Activated CD8-positive, alpha-beta memory T cell treated with anti-CD3 and anti-CD28 coated beads, Interleukin-2, amount 50 U/mL, for 24 hours (primary cell): Measurements from ENCODE around the gene PLIN5.
"Not testable (repeated sequence)": the region's sequence is repeated elsewhere in the genome, so short reads cannot be mapped to it uniquely, and the experiment has no call there.

Experiments
- DNase-seq: peaks from one replicate; pipeline ENCODE4 v3.0.0-alpha.2; 2020; ENCODE audit errors: extremely low read depth

PLIN5 gene

DNA sequence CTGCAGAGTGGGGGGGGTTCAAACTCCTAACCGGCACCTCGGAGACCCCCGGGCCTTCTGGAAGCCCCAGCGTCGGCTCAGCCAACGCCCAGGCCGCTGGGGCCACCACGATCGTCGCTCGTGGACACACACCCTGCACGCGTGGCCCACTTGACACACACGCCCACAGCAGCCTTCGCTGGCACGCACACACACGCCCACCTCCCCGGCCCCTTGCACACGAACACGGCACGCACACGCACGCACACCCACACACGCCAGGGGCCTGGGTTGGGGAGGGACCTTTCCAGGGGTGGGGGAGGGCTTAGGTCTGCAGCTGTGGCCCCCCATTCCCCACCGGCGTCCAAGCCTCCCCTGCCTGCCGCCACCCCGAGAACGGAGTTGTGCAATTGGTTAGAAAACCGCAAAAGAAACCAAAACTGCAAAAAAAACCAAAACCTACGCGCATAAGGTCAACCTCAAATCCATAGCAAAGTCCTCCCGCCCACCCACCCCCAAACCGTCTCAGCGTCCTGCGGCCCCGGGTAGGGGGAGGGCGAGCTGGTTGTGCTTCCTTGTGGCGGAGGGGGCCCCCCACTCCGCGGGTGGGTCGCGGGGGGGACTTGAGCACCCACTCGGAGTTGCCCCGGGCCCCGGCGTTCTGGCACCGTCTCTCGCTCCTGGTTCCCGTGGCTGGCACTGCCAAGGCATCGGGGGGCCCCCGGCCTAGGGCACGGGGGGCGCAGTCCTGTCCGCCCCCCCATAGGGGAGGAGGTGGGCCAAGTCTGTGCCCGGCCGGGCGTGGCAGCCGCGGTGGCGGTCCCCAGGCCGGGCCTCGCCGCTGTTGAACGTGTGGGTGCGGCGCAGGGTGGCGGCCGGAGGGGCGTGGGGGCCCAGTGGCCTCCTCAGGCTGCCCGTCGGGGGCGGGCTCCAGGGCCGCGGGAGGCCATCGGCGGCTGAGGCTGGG is 8.1 kb upstream of the PLIN5 start:
- no peak for DNase-seq

DNA sequence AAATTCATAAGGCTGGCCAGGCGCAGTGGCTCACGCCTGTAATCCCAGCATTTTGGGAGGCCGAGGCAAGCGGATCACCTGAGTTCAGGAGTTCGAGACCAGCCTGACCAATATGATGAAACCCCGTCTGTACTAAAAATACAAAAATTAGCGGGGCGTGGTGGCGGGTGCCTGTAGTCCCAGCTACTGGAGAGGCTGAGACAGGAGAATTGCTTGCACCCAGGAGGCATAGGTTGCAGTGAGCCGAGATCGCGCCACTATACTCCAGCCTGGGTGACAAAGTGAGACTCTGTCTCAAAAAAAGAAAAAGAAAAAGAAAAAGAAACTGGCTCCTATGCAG is 6.8 kb upstream of the PLIN5 start:
- not testable (repeated sequence) for DNase-seq

- DNase-seq, result no peak
These were observed 6.2 kb upstream of the PLIN5 start for GRCh38 chr19:4541114-4541805.

- no peak for DNase-seq
These were observed 4.9 kb upstream of the PLIN5 start, which contains the start of gene LRG1 for GRCh38 chr19:4539693-4540581. TSS of gene LRG1 (minus strand) at chr19:4540036. CDS start at chr19:4540013, 23 bp downstream.

- no peak for DNase-seq
These were observed 4.2 kb upstream of the PLIN5 start for GRCh38 chr19:4539169-4539692.

GRCh38 chr19:4538601-4538954 is 3.6 kb upstream of the PLIN5 start:
- DNase-seq, result no peak

DNA sequence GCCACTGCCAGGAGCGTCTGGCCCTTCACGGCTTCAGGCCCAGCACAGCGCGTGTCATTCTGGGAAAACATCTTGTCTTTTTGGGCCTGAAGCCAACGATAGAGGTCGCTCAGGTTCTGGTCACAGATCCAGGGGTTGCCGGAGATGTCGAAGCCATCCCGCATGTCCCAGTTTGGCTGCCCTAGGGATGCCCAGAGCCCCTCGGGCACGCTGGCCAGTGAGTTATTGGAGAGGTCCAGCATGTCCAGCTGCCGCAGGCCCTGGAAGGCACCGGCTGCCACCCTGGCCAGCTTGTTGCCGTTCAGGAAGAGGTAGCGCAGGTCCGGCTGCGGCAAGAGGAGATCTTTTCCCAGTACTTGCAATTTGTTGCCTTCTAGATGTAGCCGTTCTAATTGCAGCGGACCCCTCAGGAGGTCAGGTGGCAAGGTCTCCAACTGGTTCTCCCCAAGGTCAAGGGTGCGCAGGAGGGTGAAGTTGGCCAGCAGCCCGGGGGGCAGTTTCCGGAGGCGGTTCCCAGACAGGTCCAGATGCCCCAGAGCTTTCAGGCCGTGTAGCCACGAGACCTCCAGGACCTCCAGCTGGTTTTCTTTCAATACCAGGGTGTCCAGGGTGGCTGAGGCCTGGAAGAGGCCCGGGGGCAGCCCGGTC is 3.1 kb upstream of the PLIN5 start:
- DNase-seq, result no peak

GRCh38 chr19:4536798-4537197 is 1.8 kb upstream of the PLIN5 start:
- no peak for DNase-seq

DNA sequence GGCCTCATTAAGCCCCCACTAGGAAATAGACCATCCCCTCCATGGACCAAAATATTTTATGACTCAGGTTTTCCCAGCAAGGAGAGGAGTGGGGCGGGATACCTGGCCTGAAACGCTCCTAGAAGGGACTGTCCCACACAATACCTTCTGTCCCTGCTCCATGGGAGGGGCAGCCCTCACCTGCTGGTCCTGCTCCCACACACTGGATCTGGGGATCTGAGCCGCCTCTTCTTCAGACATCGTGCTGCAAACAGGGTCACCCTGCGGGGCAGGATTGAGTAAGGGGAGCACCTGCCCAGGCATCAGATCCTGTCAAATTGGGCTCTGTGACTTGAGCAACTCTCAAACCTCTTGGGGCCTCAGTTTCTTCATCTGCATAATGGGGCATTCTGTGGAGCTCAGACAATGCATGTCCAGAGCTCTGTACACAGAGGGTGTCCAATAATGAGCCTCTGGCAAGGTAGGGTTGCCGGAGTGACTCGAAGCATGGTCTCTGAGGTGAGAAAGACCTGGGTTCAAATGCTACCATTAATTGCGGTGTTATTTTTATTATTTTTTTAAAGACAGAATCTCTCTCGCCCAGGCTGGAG is 1.1 kb downstream of the PLIN5 start:
- no peak for DNase-seq

- DNase-seq, result no peak
These were observed 1.7 kb downstream of the PLIN5 start for GRCh38 chr19:4533334-4533733.

DNA sequence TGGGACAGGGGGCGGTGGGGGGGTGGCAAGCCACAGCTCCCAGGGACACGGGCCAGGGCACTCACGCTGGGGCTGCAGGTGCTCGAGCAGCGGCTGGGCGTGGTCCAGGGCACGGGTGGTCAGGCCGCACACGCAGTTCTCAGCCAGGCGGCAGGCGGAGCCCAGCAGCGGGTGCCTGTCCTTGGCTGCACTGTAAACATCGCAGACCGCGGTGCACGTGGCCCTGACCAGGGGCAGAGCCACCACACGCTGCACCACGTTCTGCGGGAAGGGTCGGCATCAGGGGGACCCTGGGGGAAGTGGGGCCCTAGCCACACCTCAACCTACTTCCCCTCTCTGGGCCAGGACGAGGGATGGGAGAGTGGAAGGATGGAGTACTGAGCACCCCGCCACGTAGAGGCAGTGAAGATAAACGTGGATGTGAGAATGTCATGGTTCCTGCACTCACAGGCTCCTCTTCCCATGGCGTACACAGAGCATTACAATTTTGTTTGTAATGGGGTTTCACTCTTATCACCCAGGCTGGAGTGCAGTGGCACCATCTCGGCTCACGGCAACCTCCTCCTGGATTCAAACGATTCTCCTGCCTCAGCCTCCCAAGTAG is 3.4 kb downstream of the PLIN5 start:
- DNase-seq, result no peak

- no peak for DNase-seq
These were observed 5.0 kb downstream of the PLIN5 start for GRCh38 chr19:4529924-4530522.

GRCh38 chr19:4528843-4529242 is 6.2 kb downstream of the PLIN5 start:
- no peak for DNase-seq

GRCh38 chr19:4527377-4527776 is 7.6 kb downstream of the PLIN5 start:
- not testable (repeated sequence) for DNase-seq

GRCh38 chr19:4525563-4526002 is 9.4 kb downstream of the PLIN5 start:
- DNase-seq, result no peak

GRCh38 chr19:4524808-4525562 is 10.0 kb downstream of the PLIN5 start:
- DNase-seq, result peak; percentile 39

DNA sequence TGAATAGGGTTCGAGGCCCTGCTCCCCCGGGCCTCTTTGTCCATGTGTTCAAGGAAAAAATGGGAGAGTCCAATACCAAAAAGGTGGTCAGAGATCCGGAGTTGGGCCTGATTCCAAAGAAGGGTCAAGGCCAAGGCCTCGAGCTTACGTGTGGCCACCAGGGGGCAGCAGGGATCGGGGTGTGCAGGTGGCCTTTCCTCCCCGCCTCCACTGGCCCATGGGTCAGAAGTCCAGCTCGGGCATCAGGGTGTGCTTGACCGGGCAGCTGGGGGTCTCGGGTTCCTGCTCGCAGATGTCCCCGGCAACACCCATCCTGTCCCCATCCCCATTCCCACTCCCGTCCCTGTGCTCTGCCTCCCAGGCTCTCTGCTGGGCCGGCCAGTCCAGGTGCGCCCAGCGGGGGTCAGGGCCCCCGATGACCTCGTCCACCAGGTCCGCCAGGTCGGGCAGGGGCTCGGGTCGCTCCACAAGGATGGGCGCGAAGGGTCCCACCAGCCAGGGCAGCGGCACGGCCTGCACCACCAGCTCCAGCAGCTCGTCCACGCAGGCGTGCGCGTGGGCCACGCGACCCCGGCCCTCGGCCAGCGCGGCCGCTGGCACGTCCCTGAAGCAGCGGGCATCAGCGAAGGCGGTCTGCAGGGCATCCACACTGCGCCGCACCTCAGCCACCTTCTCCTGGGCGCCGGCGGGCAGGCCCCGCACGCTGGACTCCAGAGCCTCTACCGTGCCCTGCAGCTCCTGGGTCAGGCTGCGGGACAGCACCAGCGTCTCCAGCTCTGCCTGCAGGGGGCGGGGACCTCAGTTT is 11.5 kb downstream of the PLIN5 start:
- no peak for DNase-seq

DNA sequence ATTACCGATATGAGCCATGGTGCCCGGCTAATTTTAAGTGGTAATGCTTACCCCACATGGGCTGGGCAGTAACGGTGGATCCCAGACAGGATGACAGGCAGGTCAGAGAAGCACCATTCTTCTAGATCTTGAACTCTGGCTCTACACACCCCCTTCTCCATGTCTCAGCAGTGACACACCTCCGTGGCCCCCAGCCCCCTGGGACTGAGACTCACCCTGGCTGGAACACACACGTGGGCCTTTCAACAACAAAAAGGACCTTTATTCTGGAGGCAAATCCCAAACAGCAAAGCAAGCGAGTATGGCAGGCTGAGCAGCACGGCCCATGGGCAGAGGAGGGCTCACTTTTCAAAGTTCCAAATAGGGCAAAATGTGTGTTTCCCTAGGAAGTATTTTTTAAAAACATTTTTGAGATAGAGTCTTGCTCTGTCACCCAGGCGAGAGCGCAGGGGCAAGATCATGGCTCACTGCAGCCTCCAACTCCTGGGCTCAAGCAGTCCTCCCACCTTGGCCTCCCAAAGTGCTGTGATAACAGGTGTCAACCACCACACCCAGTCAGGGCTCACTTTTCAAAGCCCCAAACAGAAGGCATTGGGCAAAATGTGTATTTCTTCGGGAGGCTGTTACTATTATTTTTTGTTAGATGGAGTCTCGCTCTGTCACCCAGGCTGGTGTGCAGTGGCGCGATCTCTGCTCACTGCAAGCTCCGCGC is 12.6 kb downstream of the PLIN5 start:
- DNase-seq, result no peak
